Forelimb muscle (tissue), 1 donor: ENCODE data around the gene OTOP2. TPM values are rescaled to one million over a fixed set of nuclear protein-coding genes. Genes with fewer than 3 reads are reported as not detected.
"Not testable (repeated sequence)": the region's sequence is repeated elsewhere in the genome, so short reads cannot be mapped to it uniquely, and the experiment has no call there.

ENCODE experiments used
- DNase-seq: peaks from one replicate; pipeline ENCODE4 v3.0.0-alpha.2; 2013; ENCODE audit warnings: low read depth
- polyA plus RNA-seq: library from polyadenylated mRNA; unstranded; fragments of 120-200 nt; gene quantifications from one replicate; pipeline ENCODE4 v1.2.1, GENCODE V29; 2013; ENCODE audit not compliant: insufficient read length

Gene OTOP2
- polyA plus RNA-seq, 1 donor, result not detected

GRCh38 chr17:74901353-74902135 is 22.5 kb upstream of the OTOP2 start:
- no peak for DNase-seq

- no peak for DNase-seq
Observed at GRCh38 chr17:74903034-74903433, 21.0 kb upstream of the OTOP2 start.

GRCh38 chr17:74903671-74904070 is 20.4 kb upstream of the OTOP2 start:
- no peak for DNase-seq

- DNase-seq, result no peak
Observed at GRCh38 chr17:74904687-74905409, 19.2 kb upstream of the OTOP2 start.

GRCh38 chr17:74906214-74906793 is 17.8 kb upstream of the OTOP2 start:
- not testable (repeated sequence) for DNase-seq

GRCh38 chr17:74907012-74907411 is 17.1 kb upstream of the OTOP2 start:
- DNase-seq, result no peak

GRCh38 chr17:74909097-74909496 is 15.0 kb upstream of the OTOP2 start:
- DNase-seq, result not testable (repeated sequence)

- DNase-seq, result not testable (repeated sequence)
Observed at GRCh38 chr17:74911423-74911822, 12.7 kb upstream of the OTOP2 start.

- no peak for DNase-seq
Observed at GRCh38 chr17:74916136-74916850, 7.8 kb upstream of the OTOP2 start.

GRCh38 chr17:74916851-74917199 is 7.2 kb upstream of the OTOP2 start:
- no peak for DNase-seq

- DNase-seq, result no peak
Observed at GRCh38 chr17:74917430-74917829, 6.6 kb upstream of the OTOP2 start.

- no peak for DNase-seq
Observed at GRCh38 chr17:74918906-74919305, 5.2 kb upstream of the OTOP2 start.

- no peak for DNase-seq
Observed at GRCh38 chr17:74919440-74920305, 4.4 kb upstream of the OTOP2 start.

GRCh38 chr17:74920306-74920620 is 3.8 kb upstream of the OTOP2 start:
- no peak for DNase-seq

GRCh38 chr17:74920642-74921025 is 3.4 kb upstream of the OTOP2 start:
- no peak for DNase-seq

- DNase-seq, result no peak
Observed at GRCh38 chr17:74921026-74921681, 2.9 kb upstream of the OTOP2 start.

- no peak for DNase-seq
Observed at GRCh38 chr17:74921769-74922168, 2.3 kb upstream of the OTOP2 start.

GRCh38 chr17:74922172-74922571 is 1.9 kb upstream of the OTOP2 start:
- no peak for DNase-seq

GRCh38 chr17:74922694-74923537 is 1.2 kb upstream of the OTOP2 start, which contains the start of gene USH1G:
Gene USH1G (minus strand): TSS chr17:74923255. CDS start chr17:74923073, 182 bp downstream.
- DNase-seq, result no peak
